SU-DHL-6 (cell line): ENCODE data around the gene IKZF5.

Experiments
- H2AFZ ChIP-seq: fragments of 200-600 bp; sonication (generic); 2 replicates; pipeline ENCODE4 v1.6.1; 2014; ENCODE audit warnings: low read depth, mild to moderate bottlenecking, moderate library complexity, mixed read lengths, antibody characterized with exemption, low read length; ENCODE audit not compliant: severe bottlenecking
- H3F3A ChIP-seq: fragments of 200-600 bp; shearing (Covaris generic); 2 replicates; pipeline ENCODE4 v1.6.0; 2016; ENCODE audit warnings: antibody characterized with exemption, mild to moderate bottlenecking; ENCODE audit not compliant: insufficient read depth
- H3K27ac ChIP-seq: fragments of 200-600 bp; sonication (generic); 2 replicates; pipeline ENCODE4 v1.5.1; 2016; ENCODE audit warnings: low read depth, mild to moderate bottlenecking, low read length, moderate library complexity, mixed read lengths
- H3K27me3 ChIP-seq: fragments of 200-600 bp; sonication (generic), shearing (Covaris generic); 2 replicates; pipeline ENCODE4 v1.6.0; 2014; ENCODE audit warnings: mild to moderate bottlenecking, low read length
- H3K36me3 ChIP-seq: fragments of 200-600 bp; sonication (generic); 2 replicates; pipeline ENCODE4 v1.6.1; 2014; ENCODE audit warnings: mild to moderate bottlenecking, low read length, mixed read lengths
- H3K4me2 ChIP-seq: fragments of 300-600, 200-600 bp; shearing (Covaris generic), sonication (generic); 2 replicates; pipeline ENCODE4 v1.6.0; 2014; ENCODE audit warnings: low read length, low read depth, mild to moderate bottlenecking; ENCODE audit not compliant: poor library complexity, severe bottlenecking
- H3K4me3 ChIP-seq: fragments of 200-600 bp; sonication (generic); 2 replicates; pipeline ENCODE4 v1.5.1; 2014; ENCODE audit warnings: antibody characterized with exemption, low read length, mild to moderate bottlenecking, mixed read lengths; ENCODE audit not compliant: insufficient read depth, poor library complexity, severe bottlenecking
- H3K79me2 ChIP-seq: fragments of 200-600 bp; sonication (generic); 2 replicates; pipeline ENCODE4 v1.6.1; 2014; ENCODE audit warnings: mild to moderate bottlenecking, low read length, moderate library complexity; ENCODE audit not compliant: insufficient read depth
- H3K9ac ChIP-seq: fragments of 200-600 bp; sonication (generic); 2 replicates; pipeline ENCODE4 v1.7.0; 2014; ENCODE audit warnings: mild to moderate bottlenecking, low read length
- H3K9me2 ChIP-seq: fragments of 200-600 bp; sonication (generic); replicated peaks from 2 replicates; pipeline ENCODE4 v1.6.1; 2014; ENCODE audit warnings: low read length; ENCODE audit not compliant: insufficient read depth
- H3K9me3 ChIP-seq: fragments of 200-600 bp; sonication (generic); 2 replicates; pipeline ENCODE4 v1.6.1; 2014; ENCODE audit warnings: low read length, mixed read lengths; ENCODE audit not compliant: insufficient read depth
- H4K20me1 ChIP-seq: fragments of 200-600 bp; sonication (generic); 2 replicates; pipeline ENCODE4 v1.6.1; 2014; ENCODE audit warnings: low read depth, mild to moderate bottlenecking, antibody characterized with exemption, low read length, moderate library complexity, mixed read lengths
- CTCF ChIP-seq: fragments of 200-600 bp; sonication (generic); IDR thresholded peaks from one replicate; pipeline ENCODE4 v1.5.1; 2017; ENCODE audit warnings: antibody characterized with exemption, mild to moderate bottlenecking, low read length, moderate library complexity; ENCODE audit not compliant: insufficient read depth, poor library complexity, severe bottlenecking
- EZH2phosphoT487 ChIP-seq: fragments of 200-600 bp; sonication (generic), shearing (Covaris generic); conservative IDR thresholded peaks from 2 replicates; pipeline ENCODE4 v1.6.1; 2018; ENCODE audit warnings: mild to moderate bottlenecking, antibody characterized with exemption, low read length, moderate library complexity, mixed read lengths

The IKZF5 gene

GRCh38 chr10:122957474-122957873, 51.1 kb downstream of the IKZF5 start:
- Histone ChIP-seq H3K27ac (no peak overlapping the region), H3K4me2 (no peak overlapping the region), H3K9me2 (no peaks in the 10 kb centered on the region), H3K79me2 (peaks cover 4% of the 10 kb centered on the region), H3K36me3 (no peaks in the 10 kb centered on the region), H3K9me3 (no peaks in the 10 kb centered on the region), H3F3A (no peaks in the 10 kb centered on the region), H3K9ac (no peak overlapping the region), H4K20me1 (no peaks in the 10 kb centered on the region), H3K4me3 (no peak overlapping the region), H3K27me3 (no peaks in the 10 kb centered on the region), H2AFZ (no peak overlapping the region)
- TF ChIP-seq EZH2phosphoT487 (no peak), CTCF (no peak)

- Histone ChIP-seq H3K4me2 (no peak overlapping the region), H3K36me3 (no peaks in the 10 kb centered on the region), H3F3A (no peaks in the 10 kb centered on the region), H3K9me3 (no peaks in the 10 kb centered on the region), H3K9me2 (no peaks in the 10 kb centered on the region), H3K9ac (no peak overlapping the region), H4K20me1 (no peaks in the 10 kb centered on the region), H3K79me2 (peaks cover 4% of the 10 kb centered on the region), H3K27ac (no peak overlapping the region), H3K4me3 (no peak overlapping the region), H3K27me3 (no peaks in the 10 kb centered on the region), H2AFZ (no peak overlapping the region)
- TF ChIP-seq CTCF, result no peak
- no peak for TF ChIP-seq EZH2phosphoT487
These were observed 52.7 kb downstream of the IKZF5 start for GRCh38 chr10:122955892-122956291.

GRCh38 chr10:122954731-122955050, 53.9 kb downstream of the IKZF5 start:
- peaks cover 4% of the 10 kb centered on the region for H3K79me2 ChIP-seq
- H2AFZ ChIP-seq, result peak overlapping the region; percentile 52
- no peaks in the 10 kb centered on the region for H3K9me3 ChIP-seq
- H3K4me3 ChIP-seq, result no peak overlapping the region
- no peak overlapping the region for H3K9ac ChIP-seq
- H3K4me2 ChIP-seq, result peak overlapping the region; percentile 4
- H3K9me2 ChIP-seq, result no peaks in the 10 kb centered on the region
- TF ChIP-seq EZH2phosphoT487 (no peak), CTCF (no peak)
- no peaks in the 10 kb centered on the region for H3F3A ChIP-seq
- H3K36me3 ChIP-seq, result no peaks in the 10 kb centered on the region
- H4K20me1 ChIP-seq, result no peaks in the 10 kb centered on the region
- no peaks in the 10 kb centered on the region for H3K27me3 ChIP-seq
- no peak overlapping the region for H3K27ac ChIP-seq
